Left colon (tissue), 2 donors: ENCODE results near the gene KLHL5. TPM values are rescaled to one million over a fixed set of nuclear protein-coding genes. Genes with fewer than 3 reads are reported as not detected.
"Not testable (repeated sequence)": the region's sequence is repeated elsewhere in the genome, so short reads cannot be mapped to it uniquely, and the experiment has no call there.

ENCODE experiments used
- ATAC-seq: fragments of 200-7000 bp; cut with Tn5 transposase; one replicate; pipeline ENCODE4 v1.9.1; 2020; ENCODE audit warnings: mild to moderate bottlenecking, moderate library complexity
- DNase-seq, 2 donors: peaks; one replicate each; pipeline ENCODE4 v3.0.0-alpha.2; 2020
- intact Hi-C, 2 donors: fragments of 100-400 bp; cut with DNase I in 1 of 2; cut with micrococcal nuclease in 1 of 2; formaldehyde crosslinking; loops; one replicate each; pipeline versions ENCODE4 v1.11.2 to v1.14.0; 2022; cut with DNase I, micrococcal nuclease
- long read RNA-seq: library from polyadenylated mRNA; unstranded; transcript quantifications from one replicate; pipeline ENCODE4 v2.0.0, GENCODE V29; 2021
- total RNA-seq, 2 donors: library from RNA; stranded (reverse); fragmentation: NEBNext Ultra II Directional; extraction: Animal tissue kit (Norgen Biotek cat#: 25700); gene quantifications; one replicate each; pipeline ENCODE4 v1.2.1, GENCODE V29; 2021
- donor health status: DM: no; HTN: no; CAD: no.
- donor health status: DM: yes; HTN: yes; CAD: no.

KLHL5 gene, protein sequence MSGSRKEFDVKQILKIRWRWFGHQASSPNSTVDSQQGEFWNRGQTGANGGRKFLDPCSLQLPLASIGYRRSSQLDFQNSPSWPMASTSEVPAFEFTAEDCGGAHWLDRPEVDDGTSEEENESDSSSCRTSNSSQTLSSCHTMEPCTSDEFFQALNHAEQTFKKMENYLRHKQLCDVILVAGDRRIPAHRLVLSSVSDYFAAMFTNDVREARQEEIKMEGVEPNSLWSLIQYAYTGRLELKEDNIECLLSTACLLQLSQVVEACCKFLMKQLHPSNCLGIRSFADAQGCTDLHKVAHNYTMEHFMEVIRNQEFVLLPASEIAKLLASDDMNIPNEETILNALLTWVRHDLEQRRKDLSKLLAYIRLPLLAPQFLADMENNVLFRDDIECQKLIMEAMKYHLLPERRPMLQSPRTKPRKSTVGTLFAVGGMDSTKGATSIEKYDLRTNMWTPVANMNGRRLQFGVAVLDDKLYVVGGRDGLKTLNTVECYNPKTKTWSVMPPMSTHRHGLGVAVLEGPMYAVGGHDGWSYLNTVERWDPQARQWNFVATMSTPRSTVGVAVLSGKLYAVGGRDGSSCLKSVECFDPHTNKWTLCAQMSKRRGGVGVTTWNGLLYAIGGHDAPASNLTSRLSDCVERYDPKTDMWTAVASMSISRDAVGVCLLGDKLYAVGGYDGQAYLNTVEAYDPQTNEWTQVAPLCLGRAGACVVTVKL
- total RNA-seq, result 10 to 100 TPM in 1 of 2 donors, 1 to 10 TPM in 1; 2.7 to 13.1 TPM
- long read RNA-seq, partial matches to known transcripts, result 3 of 6 reads
- long read RNA-seq, other reads (novel, unspliced or antisense), result 1 of 6 reads

DNA sequence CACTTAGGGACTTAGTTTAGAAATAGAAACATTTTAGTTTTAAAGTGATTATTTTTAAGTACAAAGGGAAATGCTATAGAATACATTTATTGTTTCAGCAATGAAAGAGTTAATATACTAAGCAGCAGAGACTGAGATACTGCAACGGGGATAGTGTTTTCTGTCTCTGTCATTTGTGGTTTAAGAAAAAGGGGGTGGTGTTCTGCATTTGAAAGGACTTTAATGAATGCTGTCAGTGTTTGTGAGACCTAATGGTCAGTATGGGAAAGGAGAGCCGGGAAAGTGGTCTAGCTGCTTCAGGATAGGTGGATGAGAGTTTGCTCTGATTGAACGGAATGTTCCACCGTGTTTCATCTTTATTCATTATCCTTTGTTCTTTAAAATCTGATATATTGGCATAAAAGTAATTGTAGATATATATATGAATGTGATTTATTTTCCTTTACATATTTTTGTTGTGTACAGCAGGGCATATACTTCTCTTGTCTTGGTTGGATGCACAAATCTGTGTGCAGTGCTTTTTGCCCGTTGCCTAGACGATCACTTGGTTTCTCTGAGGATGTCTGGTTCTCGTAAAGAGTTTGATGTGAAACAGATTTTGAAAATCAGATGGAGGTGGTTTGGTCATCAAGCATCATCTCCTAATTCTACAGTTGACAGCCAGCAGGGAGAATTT lies at the start of gene KLHL5:
KLHL5 (plus strand) TSS at position 139 of the 676 bp plus-strand sequence; CDS start at position 560, 421 bp downstream.
- no peak for ATAC-seq
- intact Hi-C loops, result no loop called here

DNA sequence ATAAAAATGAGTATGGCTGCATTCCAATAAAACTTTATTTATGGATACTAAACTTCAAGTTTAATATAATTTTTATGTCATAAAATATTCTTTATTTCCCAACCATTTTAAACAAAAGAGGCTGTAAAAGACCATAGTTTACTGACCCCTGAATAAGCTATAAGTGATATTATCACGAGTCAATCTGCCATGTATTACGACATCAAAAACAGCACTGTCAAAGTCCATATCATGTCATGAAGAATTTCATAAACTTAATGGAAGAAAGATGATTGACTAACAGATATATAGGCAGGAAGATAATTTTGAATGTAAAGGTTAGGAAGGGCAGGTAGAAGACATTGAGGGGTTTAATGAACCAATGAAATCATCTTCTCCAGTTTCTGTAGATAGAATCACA lies 48.0 kb upstream of the KLHL5 start:
- no peak for ATAC-seq
- intact Hi-C loops, result no loop called here

More for the DNA sequence above, at the start of gene KLHL5:
- DNase-seq, result no peak

DNA sequence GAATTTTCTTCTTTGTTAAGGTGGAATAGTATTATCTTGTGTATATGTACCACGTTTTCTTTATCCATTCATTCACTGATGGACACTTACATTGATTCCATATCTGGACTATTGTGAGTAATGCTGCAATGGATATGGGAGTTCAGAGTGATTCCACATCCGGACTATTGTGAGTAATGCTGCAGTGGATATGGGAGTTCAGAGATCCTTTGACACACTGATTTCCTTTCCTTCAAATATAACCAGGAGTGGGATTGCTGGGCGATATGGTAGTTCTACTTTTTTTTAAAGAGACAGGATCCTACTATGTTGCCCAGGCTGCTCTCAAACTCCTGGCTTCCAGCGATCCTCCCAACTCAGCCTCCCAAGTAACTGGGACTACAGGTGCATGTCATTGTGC lies 41.9 kb upstream of the KLHL5 start:
- no peak for ATAC-seq
- no peak for DNase-seq
- intact Hi-C loops, result no loop called here

More for the DNA sequence above, 48.0 kb upstream of the KLHL5 start:
- DNase-seq, result no peak

DNA sequence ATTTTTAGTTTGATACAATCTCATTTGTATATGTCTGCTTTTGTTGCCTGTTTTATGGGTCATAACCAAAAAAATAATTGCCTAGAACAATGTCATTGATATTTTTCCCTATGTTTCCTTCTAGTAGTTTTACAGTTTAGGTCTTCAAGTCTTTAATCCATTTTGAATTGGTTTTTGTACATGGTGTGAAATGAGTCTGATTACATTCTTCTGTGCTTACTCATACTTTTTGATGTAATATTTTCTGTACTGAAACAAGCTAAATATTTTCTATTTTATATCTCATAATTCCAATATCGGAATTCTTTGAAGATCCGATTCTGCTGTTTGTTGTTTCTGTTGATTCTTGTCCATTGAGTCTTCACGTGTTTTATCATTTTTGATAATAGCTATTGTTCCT lies 40.4 kb upstream of the KLHL5 start:
- ATAC-seq (no peak), DNase-seq (no peak)
- intact Hi-C loops, result no loop called here

DNA sequence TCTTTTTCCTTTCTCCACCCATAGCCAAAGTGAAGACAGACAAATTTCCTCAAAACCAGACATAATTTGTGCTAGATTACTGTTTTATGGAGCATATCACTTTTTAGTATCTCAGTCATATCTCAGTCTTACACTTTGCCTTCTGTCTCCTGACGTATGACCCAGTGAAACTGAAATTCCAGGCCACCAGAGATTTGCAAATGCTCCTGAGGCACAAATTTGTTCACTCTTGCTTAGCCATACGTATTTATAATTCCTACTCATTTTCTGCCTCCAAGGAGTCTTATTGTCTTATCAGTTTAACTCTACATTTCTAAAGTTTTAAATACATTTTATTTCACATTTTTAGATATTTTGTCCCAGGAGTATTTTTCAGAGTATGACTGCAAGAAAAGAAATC lies 39.8 kb upstream of the KLHL5 start:
- DNase-seq (no peak), ATAC-seq (no peak)
- intact Hi-C loops, result no loop called here

DNA sequence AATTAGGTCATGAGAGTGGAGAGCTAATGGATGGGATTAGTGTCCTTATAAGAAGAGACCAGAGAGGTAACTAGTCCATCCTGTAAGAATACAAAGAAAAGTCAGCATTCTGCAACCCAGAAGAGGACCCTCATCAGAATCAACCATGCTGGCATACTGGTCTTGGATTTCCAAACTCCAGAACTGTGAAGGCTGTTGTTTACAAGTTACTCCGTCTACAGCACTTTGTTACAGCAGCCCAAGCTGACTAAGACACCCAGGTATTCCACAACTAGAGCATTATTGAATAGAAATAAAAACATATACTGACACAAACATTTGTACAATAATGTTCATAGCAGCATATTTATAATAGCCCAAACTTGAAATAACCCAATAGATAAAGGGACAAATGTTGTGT lies 39.0 kb upstream of the KLHL5 start:
- intact Hi-C loops, result no loop called here
- ATAC-seq (no peak), DNase-seq (no peak)

DNA sequence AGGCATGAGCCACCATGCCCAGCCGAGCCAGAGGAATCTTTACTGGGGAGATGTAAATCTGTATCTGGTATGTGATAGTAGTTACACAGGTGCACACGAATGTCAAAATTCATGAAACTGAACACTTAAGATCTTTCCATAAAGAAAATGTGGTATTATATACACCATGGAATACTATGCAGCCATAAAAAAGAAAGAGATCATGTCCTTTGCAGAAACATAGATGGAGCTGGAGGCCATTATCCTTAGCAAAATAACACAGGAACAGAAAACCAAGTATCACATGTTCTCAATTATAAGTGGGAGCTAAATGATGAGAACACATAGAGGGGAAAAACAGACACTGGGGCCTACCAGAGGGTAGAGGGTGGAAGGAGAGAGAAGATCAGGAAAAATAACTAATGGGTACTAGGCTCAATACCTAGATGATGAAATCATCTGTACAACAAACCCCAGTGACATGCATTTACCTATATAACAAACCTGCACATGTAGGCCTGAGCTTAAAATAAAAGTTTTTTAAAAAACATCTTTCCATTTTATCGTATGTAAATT lies 37.6 kb upstream of the KLHL5 start:
- no peak for DNase-seq
- intact Hi-C loops, result no loop called here
- no peak for ATAC-seq

DNA sequence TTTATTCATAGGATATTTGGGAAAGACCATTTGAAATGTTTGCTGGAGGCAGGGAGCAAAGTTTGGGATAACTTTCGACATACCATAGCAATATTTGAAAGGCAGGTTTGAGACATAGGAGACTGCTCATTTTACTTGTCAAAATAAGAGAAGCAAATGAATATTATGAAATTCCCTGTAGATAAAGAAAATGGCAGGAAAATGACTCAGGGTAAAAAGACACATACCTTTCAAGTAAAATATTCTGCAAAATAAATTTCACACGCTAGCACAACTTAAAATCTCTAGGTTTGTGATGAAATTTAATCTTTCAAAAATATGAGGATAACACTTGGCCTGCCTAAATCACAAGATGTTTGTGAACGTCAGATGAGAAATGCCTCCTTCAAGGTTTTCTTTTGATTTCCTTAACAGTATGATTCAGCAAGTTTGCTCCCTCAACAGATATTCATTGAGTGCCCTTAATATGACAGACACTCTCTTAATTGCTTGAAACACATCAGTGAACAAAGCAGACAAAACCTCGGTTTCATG lies 36.4 kb upstream of the KLHL5 start:
- ATAC-seq, result no peak
- intact Hi-C loops, result no loop called here
- no peak for DNase-seq

DNA sequence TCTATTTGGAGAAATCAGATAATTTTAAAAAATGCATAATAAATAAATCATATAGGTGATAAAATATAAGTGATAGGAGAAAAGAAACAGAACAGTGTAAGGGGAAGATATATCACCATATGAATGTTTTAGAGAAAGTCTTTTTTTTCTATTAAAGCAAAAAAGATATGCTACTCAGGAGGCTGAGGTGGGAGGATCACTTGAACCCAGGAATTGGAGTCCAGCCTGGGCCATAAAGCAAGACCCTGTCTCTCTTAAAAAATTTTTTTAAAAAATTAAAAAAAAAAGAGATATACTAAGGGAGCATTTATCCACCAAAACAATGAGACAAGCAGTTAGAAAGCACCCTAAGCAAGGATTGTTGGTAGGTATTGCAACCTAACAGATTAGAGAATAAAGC lies 35.9 kb upstream of the KLHL5 start:
- no peak for ATAC-seq
- intact Hi-C loops, result no loop called here
- DNase-seq, result no peak

DNA sequence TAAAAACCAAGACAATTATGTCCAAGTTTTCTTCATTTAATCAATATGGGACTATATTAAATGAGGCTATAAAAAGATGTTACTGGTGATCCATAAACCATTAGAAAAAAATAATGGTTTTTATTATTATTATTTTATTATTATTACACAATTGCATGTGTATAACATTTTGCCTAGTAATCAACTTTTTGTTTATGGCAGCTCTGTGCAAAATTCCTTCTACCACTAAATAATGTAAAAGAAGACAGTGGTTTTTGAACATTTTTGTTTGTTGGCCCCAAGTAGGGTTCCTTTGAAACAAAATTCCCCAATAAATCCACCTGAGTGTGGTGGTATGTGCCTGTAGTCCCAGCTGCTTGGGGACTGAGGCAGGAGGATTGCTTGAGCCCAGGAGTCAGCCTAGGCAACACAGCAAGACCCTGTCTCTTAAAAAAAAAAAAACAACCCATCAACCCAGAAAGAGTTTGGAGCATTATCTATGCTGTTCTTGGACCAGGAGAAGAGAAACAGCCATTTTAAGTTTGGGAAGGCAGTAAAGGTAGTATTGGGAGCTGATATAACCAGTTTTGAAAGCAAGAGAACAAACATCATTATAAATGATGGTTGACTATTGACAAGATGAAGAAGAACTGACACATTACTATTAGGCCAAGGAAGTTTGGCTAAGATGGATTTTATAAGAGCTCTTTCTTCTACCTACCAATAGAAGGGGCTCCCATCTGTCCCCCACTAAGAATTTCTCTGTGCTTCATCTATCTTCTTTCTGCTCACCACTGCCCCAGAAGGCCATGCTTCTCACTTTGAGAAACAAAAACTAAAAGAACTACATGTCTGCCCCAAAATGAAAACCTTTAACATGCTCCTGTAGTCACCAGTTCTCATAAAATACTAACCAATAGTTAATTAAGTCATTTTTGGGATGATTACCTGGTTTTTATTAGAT lies 32.0 kb upstream of the KLHL5 start:
- DNase-seq (no peak), ATAC-seq (no peak)
- intact Hi-C loops, result no loop called here

DNA sequence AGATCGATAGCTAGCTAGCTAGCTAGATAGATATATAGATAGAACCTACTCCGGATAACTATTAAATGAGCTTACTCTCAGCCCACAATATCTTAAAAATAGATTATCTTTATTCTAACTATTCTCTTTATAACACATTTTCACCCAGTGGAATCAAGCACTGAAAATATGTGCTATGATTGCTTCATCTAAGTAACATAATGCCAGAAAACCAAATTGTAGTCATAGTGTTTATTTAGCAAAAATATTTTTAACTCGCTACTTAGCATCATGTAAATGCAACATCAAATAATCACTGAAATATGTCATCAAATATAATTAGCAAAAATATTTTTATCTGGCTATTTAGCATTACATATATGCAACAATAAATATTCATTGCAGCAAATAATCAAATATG lies 31.3 kb upstream of the KLHL5 start:
- intact Hi-C loops, result no loop called here
- DNase-seq (no peak), ATAC-seq (no peak)

DNA sequence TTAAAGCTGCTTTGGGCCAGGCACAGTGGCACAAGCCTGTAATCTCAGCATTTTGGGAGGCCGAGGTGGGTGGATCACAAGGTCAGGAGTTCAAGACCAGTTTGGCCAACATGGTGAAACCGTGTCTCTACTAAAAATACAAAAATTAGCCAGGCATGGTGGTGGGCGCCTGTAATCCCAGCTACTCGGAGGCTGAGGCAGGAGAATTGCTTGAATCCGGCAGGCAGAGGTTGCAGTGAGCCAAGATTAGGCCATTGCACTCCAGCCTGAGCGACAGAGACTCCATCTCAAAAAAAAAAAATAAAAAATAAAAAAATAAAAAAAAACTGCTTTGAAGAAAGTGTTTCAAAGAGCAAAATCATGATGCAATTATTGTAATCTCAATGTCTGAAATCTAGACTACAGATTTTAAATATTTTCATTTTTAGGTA lies 30.4 kb upstream of the KLHL5 start:
- DNase-seq, intact Hi-C loops, ATAC-seq: not testable (repeated sequence)

DNA sequence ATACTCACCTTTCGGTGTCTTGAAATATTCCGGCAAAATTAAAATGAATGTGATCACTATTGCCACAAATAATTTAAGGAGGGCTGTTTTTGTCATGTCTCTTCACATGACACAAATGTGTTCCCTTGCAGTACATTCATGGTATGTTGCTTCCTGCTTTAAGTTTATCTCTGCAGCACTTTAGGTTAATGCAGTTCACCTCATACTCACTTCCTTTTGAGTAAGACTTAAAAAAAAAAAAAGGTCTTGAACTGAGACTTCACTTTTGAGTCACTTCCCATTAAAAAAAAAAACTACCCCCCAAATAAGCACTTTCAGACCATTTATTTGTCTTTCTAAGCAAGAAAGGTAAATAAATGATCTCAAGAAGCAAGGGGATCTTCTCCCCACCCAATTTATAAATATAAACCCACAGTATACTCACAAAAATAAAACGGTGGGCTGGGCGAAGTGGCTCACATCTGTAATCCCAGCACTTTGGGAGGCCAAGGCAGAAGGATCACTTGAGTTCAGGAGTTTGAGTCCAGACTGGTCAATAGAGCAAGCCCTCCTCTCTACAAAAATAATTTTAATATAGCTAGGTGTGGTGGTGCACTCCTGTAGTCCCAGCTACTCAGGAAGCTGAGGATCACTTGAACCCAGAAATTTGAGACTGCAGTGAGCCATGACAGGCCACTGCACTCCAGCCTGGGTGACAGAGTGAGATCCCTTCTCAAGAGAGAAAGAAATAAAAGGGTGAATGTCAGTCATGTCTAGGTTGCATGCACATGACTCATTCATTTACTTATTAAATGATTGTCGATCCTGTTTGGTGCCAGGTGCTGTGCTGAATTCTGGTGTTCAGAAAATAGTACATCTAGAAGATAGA lies 29.6 kb upstream of the KLHL5 start, which contains the start of gene TMEM156:
TMEM156 (minus strand) TSS at position 192 of the 868 bp plus-strand sequence; CDS start at position 96, 96 bp downstream.
- DNase-seq (no peak), ATAC-seq (peak; percentile 42)
- intact Hi-C loops, result no loop called here

DNA sequence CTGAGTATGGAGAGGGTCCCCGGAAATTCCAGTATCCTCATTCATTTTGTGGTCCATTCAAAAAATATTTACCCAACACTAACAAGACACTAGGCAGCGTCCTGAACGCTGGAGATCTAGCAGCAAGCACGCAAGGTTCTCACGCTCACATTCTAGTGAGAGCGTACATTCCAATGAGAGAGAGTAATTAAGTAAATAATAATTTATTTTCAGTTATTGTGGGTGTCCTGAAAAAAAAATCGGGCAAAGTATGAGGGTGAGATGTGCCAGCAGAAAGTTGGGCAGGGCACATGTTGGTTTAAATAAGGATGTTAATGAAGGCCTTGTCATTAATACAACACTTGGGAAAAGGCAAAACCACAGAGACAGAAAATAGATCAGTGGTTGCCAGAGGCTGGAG lies 25.9 kb upstream of the KLHL5 start:
- no peak for DNase-seq
- no peak for ATAC-seq
- intact Hi-C loops, result no loop called here

DNA sequence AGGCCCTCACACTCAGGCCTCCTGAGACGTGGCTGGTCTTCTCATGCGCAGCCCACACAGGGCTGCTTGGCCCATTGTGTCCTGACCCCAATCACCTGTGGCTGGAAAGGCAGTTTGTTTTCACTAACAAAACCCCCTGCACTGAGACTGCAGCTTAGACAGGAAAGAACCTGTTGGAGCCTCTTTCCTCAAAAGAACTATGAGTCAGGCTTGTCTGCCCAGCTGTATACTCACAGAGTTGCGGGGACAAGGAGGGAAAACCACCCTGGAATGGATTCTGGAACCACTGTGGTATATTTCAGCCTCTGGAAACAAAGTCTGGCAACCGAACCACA lies 24.6 kb upstream of the KLHL5 start:
- ATAC-seq, result no peak
- DNase-seq, result no peak
- intact Hi-C loops, result no loop called here

DNA sequence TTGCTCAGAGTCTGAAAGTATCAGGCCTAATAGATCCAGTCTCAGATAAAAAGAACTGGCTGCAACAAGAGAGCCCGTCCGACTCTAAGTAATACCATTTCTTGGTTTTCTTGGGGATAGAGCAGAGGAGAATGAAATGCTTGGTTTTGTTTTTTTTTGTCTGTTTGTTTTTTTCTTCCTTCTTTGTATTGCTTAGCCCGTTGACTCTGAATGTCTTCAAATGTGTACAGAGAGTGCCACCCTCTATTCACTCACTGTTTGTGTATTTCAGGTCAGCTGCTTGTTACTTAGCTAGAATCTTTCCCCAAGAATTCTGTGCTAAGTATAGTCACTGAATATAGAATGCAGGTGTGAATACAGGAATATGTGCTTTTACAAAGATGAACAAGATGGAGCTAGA lies 24.1 kb upstream of the KLHL5 start:
- no peak for ATAC-seq
- DNase-seq, result no peak
- intact Hi-C loops, result no loop called here

DNA sequence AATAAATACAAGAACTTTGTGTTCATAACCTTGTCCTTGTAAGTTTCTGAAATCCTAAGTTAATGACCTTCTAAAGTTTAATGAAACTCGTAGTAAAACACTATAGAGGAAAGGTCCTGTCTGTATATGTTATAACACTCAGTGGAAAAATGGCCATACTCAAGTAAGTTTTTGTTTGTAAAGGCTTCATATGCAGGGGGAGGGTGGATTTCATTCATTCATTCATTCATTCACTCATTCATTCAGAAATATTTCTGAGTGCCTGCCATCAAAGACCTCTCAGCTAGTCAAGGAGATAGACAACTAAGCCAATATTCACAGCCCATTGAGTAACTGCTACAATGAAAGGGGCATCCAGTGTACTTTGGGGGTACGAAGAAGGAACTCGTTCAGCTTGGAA lies 22.9 kb upstream of the KLHL5 start:
- DNase-seq, result no peak
- intact Hi-C loops, result no loop called here
- no peak for ATAC-seq
